Stimulated activated CD4-positive, alpha-beta T cell treated with anti-CD3 and anti-CD28 coated beads, Interleukin-4, amount 100 ng/mL, for 1 hour (primary cell): ENCODE results near the gene ZNF785.
"Not testable (repeated sequence)": the region's sequence is repeated elsewhere in the genome, so short reads cannot be mapped to it uniquely, and the experiment has no call there.

ENCODE experiments used
- DNase-seq: peaks from one replicate; pipeline ENCODE4 v3.0.0-alpha.2; 2020

ZNF785 gene

GRCh38 chr16:30536391-30537024 lies 49.0 kb downstream of the ZNF785 start:
- not testable (repeated sequence) for DNase-seq

- peak; percentile 70 for DNase-seq
Observed at GRCh38 chr16:30535777-30536190, 49.7 kb downstream of the ZNF785 start.

- no peak for DNase-seq
Observed at GRCh38 chr16:30535106-30535776, 50.3 kb downstream of the ZNF785 start.

GRCh38 chr16:30534368-30535105 lies 51.0 kb downstream of the ZNF785 start, which contains the start of gene ZNF747:
Gene ZNF747 (minus strand): TSS chr16:30534858. CDS start chr16:30534679, 179 bp downstream.
- peak; percentile 92 for DNase-seq

- peak; percentile 28 for DNase-seq
Observed at GRCh38 chr16:30533748-30534367, 51.6 kb downstream of the ZNF785 start.

GRCh38 chr16:30533146-30533522 lies 52.4 kb downstream of the ZNF785 start:
- DNase-seq: no peak

- no peak for DNase-seq
Observed at GRCh38 chr16:30532285-30533145, 53.0 kb downstream of the ZNF785 start.
